HL-60 (cell line): ENCODE data around the gene ASB16.

ENCODE experiments used
- DNase-seq, 2 experiments: peaks; one replicate each; pipeline ENCODE4 v3.0.0-alpha.2; 2010 to 2020; ENCODE audit warnings: low read depth in 1 of 2, low spot score in 1 of 2
- H3K27ac ChIP-seq: fragments of 250-450 bp; sonication (Bioruptor Pico); replicated peaks from 2 replicates; pipeline ENCODE4 v1.5.1; 2020; ENCODE audit warnings: mild to moderate bottlenecking, moderate library complexity
- H3K27me3 ChIP-seq: fragments of 250-450 bp; sonication (Bioruptor Pico); 2 replicates; pipeline ENCODE4 v1.5.1; 2021; ENCODE audit warnings: mild to moderate bottlenecking, moderate library complexity; ENCODE audit not compliant: insufficient read depth, poor library complexity, severe bottlenecking
- H3K4me3 ChIP-seq: replicated peaks from 2 replicates; pipeline ENCODE4 v1.5.1; 2011; ENCODE audit warnings: mild to moderate bottlenecking, control low read depth, low read length; ENCODE audit not compliant: insufficient read depth
- GABPA ChIP-seq: IDR thresholded peaks from 2 replicates; pipeline ENCODE4 v1.6.1; 2012; ENCODE audit warnings: low read depth
- POLR2AphosphoS5 ChIP-seq: IDR thresholded peaks from 2 replicates; pipeline ENCODE4 v1.6.1; 2012; ENCODE audit warnings: low read depth
- SPI1 ChIP-seq: IDR thresholded peaks from 2 replicates; pipeline ENCODE4 v1.6.1; 2012; ENCODE audit warnings: low read depth, mild to moderate bottlenecking, borderline replicate concordance
- TF ChIP-seq, protein P1 (sequence below): IDR thresholded peaks from one replicate; pipeline ENCODE4 v1.5.1; 2011; ENCODE audit warnings: low read length, control low read depth, inconsistent platforms; ENCODE audit not compliant: insufficient read depth
- TF ChIP-seq, protein P2 (sequence below): IDR thresholded peaks from 2 replicates; pipeline ENCODE4 v1.6.1; 2012; ENCODE audit warnings: low read depth; ENCODE audit not compliant: insufficient replicate concordance

The ASB16 gene

DNA sequence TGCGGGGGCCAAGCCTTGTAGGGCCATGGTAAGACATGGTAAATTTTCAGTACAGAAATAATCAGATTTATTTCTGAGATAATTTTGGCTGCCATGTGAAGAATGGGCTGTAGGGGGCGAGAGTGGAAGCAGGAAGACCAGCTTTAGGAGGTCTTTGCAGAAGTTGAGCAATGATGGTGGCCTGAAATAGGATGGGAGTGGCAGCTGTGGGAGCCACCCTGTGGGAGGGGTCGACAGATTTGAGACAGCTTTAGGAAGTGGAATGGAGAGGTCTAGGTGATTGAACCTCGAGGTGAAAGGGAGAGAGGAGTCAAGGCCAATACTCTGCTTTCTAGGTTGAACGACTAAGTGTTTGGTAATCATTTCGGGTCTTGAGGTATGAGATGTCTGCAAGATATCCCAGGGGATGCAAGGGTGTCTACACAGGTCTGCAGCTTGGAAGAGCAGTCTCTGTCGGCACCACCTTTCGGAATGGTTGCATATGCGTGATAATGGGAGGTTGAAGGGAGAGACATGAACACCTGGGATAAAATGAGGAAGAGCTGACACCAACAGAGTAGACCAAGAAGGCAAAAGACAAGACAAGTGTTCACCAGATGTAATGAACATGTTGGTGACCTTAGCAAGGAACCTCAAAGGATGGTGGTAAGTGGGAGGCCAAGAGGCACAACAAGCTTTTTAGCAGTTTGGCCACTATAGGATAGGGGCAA lies 33.4 kb downstream of the ASB16 start:
- peak in 1 of 2 experiments; percentile 75 for DNase-seq
- no peak overlapping the region for H3K27ac ChIP-seq
- no peak overlapping the region for H3K4me3 ChIP-seq
- no peaks in the 10 kb centered on the region for H3K27me3 ChIP-seq
- TF ChIP-seq, protein P1, sequence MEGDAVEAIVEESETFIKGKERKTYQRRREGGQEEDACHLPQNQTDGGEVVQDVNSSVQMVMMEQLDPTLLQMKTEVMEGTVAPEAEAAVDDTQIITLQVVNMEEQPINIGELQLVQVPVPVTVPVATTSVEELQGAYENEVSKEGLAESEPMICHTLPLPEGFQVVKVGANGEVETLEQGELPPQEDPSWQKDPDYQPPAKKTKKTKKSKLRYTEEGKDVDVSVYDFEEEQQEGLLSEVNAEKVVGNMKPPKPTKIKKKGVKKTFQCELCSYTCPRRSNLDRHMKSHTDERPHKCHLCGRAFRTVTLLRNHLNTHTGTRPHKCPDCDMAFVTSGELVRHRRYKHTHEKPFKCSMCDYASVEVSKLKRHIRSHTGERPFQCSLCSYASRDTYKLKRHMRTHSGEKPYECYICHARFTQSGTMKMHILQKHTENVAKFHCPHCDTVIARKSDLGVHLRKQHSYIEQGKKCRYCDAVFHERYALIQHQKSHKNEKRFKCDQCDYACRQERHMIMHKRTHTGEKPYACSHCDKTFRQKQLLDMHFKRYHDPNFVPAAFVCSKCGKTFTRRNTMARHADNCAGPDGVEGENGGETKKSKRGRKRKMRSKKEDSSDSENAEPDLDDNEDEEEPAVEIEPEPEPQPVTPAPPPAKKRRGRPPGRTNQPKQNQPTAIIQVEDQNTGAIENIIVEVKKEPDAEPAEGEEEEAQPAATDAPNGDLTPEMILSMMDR: peak; percentile 59
- peak; percentile 74; the same call in 1 of the 2 replicates for TF ChIP-seq SPI1
- no peak for TF ChIP-seq GABPA
- TF ChIP-seq, protein P2, sequence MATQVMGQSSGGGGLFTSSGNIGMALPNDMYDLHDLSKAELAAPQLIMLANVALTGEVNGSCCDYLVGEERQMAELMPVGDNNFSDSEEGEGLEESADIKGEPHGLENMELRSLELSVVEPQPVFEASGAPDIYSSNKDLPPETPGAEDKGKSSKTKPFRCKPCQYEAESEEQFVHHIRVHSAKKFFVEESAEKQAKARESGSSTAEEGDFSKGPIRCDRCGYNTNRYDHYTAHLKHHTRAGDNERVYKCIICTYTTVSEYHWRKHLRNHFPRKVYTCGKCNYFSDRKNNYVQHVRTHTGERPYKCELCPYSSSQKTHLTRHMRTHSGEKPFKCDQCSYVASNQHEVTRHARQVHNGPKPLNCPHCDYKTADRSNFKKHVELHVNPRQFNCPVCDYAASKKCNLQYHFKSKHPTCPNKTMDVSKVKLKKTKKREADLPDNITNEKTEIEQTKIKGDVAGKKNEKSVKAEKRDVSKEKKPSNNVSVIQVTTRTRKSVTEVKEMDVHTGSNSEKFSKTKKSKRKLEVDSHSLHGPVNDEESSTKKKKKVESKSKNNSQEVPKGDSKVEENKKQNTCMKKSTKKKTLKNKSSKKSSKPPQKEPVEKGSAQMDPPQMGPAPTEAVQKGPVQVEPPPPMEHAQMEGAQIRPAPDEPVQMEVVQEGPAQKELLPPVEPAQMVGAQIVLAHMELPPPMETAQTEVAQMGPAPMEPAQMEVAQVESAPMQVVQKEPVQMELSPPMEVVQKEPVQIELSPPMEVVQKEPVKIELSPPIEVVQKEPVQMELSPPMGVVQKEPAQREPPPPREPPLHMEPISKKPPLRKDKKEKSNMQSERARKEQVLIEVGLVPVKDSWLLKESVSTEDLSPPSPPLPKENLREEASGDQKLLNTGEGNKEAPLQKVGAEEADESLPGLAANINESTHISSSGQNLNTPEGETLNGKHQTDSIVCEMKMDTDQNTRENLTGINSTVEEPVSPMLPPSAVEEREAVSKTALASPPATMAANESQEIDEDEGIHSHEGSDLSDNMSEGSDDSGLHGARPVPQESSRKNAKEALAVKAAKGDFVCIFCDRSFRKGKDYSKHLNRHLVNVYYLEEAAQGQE: no peak

DNA sequence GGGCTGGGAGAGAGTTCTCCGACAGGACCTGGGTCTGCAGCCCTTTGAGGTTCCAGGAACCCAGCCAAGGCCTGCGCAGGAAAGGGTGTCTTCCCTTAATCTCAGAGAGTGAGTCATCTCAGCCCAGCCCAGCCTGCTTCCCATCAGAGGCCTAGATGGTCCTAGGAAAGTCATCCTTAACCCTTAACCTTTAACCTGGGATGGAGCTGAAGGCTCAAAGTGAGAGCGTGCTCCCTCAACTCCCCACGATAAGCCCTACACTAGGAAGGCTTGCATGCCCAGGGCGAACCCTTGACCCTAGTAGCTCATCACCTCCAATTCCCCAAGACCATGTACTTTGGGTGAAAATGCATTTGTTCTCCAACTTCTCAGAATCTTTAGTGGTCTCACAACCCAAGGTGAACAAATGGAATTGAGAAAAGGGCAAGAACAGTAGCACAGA lies 34.0 kb downstream of the ASB16 start:
- Histone ChIP-seq H3K4me3 (no peak overlapping the region), H3K27ac (no peak overlapping the region), H3K27me3 (no peaks in the 10 kb centered on the region)
- DNase-seq: peak in 1 of 2 experiments; percentile 36
- TF ChIP-seq GABPA: no peak
- TF ChIP-seq POLR2AphosphoS5: no peak
- TF ChIP-seq, protein P1: no peak
- no peak for TF ChIP-seq SPI1
- TF ChIP-seq, protein P2: no peak

DNA sequence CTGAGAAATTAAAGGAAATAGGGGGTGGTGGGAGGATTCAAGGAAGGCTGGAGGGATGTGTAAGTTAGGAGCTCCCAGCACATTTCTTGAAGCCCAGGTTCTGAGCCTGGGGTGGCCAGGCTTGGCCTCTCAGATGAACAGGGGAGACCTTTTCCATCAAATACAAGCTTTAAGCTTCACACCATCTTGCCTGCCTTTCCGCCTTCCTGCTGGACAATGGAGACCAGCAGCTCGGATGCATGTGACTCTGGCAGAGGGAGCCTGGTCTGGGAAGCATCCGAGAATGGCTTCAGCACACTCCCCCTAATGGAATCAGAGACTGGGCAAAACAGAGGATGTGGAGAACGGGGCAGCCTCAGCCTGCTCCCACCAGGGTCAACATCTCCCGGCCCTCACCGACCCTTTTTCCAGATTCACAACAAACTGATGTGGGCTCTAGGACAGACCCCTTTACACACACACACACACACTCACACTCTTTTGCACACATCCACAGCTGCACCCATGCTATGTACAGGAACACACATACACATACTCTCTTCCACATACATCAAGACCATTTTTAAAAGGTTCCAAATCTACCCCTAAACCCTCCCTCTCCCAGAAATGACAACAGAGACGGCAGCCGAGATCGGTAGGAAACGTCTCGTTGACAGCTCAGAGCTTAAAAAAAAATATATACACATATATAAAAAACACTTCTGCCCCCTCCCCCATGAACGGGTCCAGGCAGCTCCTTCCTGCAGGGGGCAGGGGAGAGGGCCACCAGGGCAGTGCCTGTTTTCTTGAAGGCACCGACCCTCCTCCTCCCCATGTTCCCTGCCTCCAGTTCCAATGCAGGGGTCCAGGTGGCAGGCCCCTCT lies 35.7 kb downstream of the ASB16 start:
- no peak overlapping the region for H3K4me3 ChIP-seq
- no peak overlapping the region for H3K27ac ChIP-seq
- TF ChIP-seq, protein P2: no peak
- TF ChIP-seq GABPA (no peak), POLR2AphosphoS5 (no peak), SPI1 (no peak)
- TF ChIP-seq, protein P1: no peak
- DNase-seq: no peak
- H3K27me3 ChIP-seq: no peaks in the 10 kb centered on the region
